Retinal pigment epithelial cell (primary cell): ENCODE measurements around the gene S1PR4.

Source experiments
- DNase-seq: peaks from one replicate; pipeline ENCODE4 v3.0.0-alpha.2; 2010; ENCODE audit warnings: low read depth
- H3K4me3 ChIP-seq: 2 replicates; pipeline ENCODE4 v1.5.1; 2011; ENCODE audit warnings: mild to moderate bottlenecking, low read length, control low read depth, moderate library complexity
- CTCF ChIP-seq: conservative IDR thresholded peaks from 2 replicates; pipeline ENCODE4 v1.5.1; 2011; ENCODE audit warnings: low read depth, low read length, control low read depth, inconsistent platforms

The S1PR4 gene

GRCh38 chr19:3193256-3194105, 14.9 kb downstream of the S1PR4 start:
- DNase-seq: no peak
- no peak for TF ChIP-seq CTCF
- H3K4me3 ChIP-seq: no peak overlapping the region

- no peak overlapping the region for H3K4me3 ChIP-seq
- TF ChIP-seq CTCF: no peak
- no peak for DNase-seq
Measured at GRCh38 chr19:3194106-3195087, 15.8 kb downstream of the S1PR4 start.

- TF ChIP-seq CTCF: no peak
- no peak overlapping the region for H3K4me3 ChIP-seq
- DNase-seq: no peak
Measured at GRCh38 chr19:3196064-3196932, 17.7 kb downstream of the S1PR4 start.

GRCh38 chr19:3196933-3197205, 18.3 kb downstream of the S1PR4 start:
- H3K4me3 ChIP-seq: no peak overlapping the region
- no peak for TF ChIP-seq CTCF
- no peak for DNase-seq

GRCh38 chr19:3198901-3199700, 20.5 kb downstream of the S1PR4 start:
- no peak overlapping the region for H3K4me3 ChIP-seq
- TF ChIP-seq CTCF: no peak
- DNase-seq: no peak

- no peak for TF ChIP-seq CTCF
- H3K4me3 ChIP-seq: no peak overlapping the region
- no peak for DNase-seq
Measured at GRCh38 chr19:3201072-3201700, 22.6 kb downstream of the S1PR4 start.
